Breast epithelium (tissue), 3 donors: ENCODE measurements around the gene EEPD1.

Experiments
- POLR2A ChIP-seq: fragments of 450-650 bp; IDR thresholded peaks from one replicate; pipeline ENCODE4 v1.6.1; 2016; ENCODE audit warnings: antibody characterized with exemption, mild to moderate bottlenecking, moderate library complexity
- POLR2AphosphoS5 ChIP-seq, 3 donors: sonication (generic); formaldehyde crosslinking; IDR thresholded peaks; one replicate each; pipeline ENCODE4 v1.6.1; 2017; ENCODE audit warnings: antibody characterized with exemption in 3 of 3

DNA sequence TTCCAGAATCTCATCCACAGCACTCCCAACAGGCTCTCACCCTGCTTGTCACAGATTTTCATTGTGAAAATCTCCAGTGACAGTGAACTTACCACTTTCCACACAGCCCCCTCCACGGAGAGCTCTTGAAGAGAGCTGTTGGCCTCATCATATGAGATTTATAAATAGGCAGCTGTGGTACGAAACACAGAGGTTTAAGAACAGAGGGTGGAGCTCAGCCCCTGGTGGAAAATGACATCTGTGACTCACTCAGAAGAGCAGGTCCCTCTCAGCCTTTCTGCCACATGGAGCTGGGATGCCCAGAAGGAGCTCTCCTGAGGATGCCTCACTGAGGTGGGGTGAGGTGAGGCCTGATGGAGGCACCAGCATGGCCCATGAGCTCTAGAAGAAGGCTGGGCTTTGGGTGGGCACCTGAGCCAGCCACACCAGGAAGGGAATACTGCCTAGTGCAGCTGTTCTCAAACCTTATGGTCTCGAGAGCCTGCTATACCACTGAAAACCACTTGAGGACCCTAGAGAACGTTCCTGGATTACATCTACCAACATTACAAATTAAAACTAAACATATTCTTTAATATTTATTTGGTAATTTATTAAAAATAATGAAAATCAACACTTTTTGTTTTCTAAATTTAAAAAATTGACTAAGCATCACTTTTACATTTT, 25.8 kb upstream of the EEPD1 start:
- TF ChIP-seq POLR2A (no peak), POLR2AphosphoS5 (IDR thresholded peaks at IDR 0.05) (no peak)
